HCT116 (cell line): ENCODE data around the gene HOXC12. TPM values are rescaled to one million over a fixed set of nuclear protein-coding genes. Genes with fewer than 3 reads are reported as not detected.

Experiments used
- ATAC-seq: fragments of 200-7000 bp; cut with Tn5 transposase; 2 replicates; pipeline ENCODE4 v1.9.1; 2020; ENCODE audit warnings: mild to moderate bottlenecking, moderate library complexity
- BruUV-seq: library from RNA; stranded (reverse); fragments of 400-500 nt; replicated peaks from 2 replicates; lab custom pipeline; 2021; lab: Mats Ljungman, UMichigan
- CTCF ChIA-PET: fragments of 300-600 bp; sonication (Branson Sonifier 250); formaldehyde crosslinking; loops from one replicate; lab custom pipeline; 2021; ENCODE audit warnings: antibody characterized with exemption; lab: Charles Lee
- POLR2A ChIA-PET: fragments of 300-600, 350-600 bp; sonication (Branson Sonifier 250); formaldehyde crosslinking; loops from one replicate; lab custom pipeline; 2021; ENCODE audit warnings: antibody characterized with exemption; lab: Charles Lee
- RAD21 ChIA-PET, 2 experiments: fragments of 300-600 bp; sonication (Branson Sonifier 250); formaldehyde crosslinking; loops; one replicate each; lab custom pipeline; 2023; ENCODE audit warnings: low total read pairs in 2 of 2; ENCODE audit not compliant: uncharacterized antibody in 2 of 2, unreplicated experiment in 2 of 2, low non-redundant PET in 1 of 2; lab: Charles Lee
- DNase-seq: peaks from one replicate; pipeline ENCODE4 v3.0.0-alpha.2; 2010; ENCODE audit warnings: low read depth, low spot score
- H2AFZ ChIP-seq: fragments of 200-600 bp; shearing (Covaris generic), sonication (generic); 2 replicates; pipeline ENCODE4 v1.6.1; 2017; ENCODE audit warnings: low read depth, mixed run types, mixed read lengths, antibody characterized with exemption, low read length; ENCODE audit not compliant: poor library complexity, severe bottlenecking
- H3K27ac ChIP-seq: 2 replicates; pipeline ENCODE4 v1.5.1; 2012; ENCODE audit warnings: low read depth, low read length
- H3K27me3 ChIP-seq: fragments of 200-600 bp; sonication (generic); 2 replicates; pipeline ENCODE4 v1.6.1; 2016; ENCODE audit warnings: mixed run types, low read length, mixed read lengths; ENCODE audit not compliant: insufficient read depth
- H3K36me3 ChIP-seq, 2 experiments: fragments of 200-500 bp in 1 of 2; fragments of 200-600 bp in 1 of 2; sonication (Bioruptor generic) in 1 of 2; sonication (generic) in 1 of 2; 2 replicates each; pipeline versions ENCODE4 v1.5.1 to v1.6.1; 2014 to 2016; ENCODE audit warnings: low read length in 2 of 2, inconsistent platforms in 1 of 2, mixed read lengths in 1 of 2, mixed run types in 1 of 2; ENCODE audit not compliant: insufficient read depth in 2 of 2, control insufficient read depth in 1 of 2
- H3K4me1 ChIP-seq, 2 experiments: fragments of 200-600 bp in 1 of 2; sonication (generic) in 1 of 2; 2 replicates each; pipeline versions ENCODE4 v1.5.1 to v1.6.1; 2012 to 2017; ENCODE audit warnings: low read length in 2 of 2, inconsistent platforms in 1 of 2, mild to moderate bottlenecking in 1 of 2, mixed read lengths in 1 of 2, mixed run types in 1 of 2, moderate library complexity in 1 of 2; ENCODE audit not compliant: insufficient read depth in 2 of 2, control insufficient read depth in 1 of 2
- H3K4me2 ChIP-seq: fragments of 200-600 bp; sonication (generic); 2 replicates; pipeline ENCODE4 v1.6.1; 2017; ENCODE audit warnings: mixed run types, low read length, mixed read lengths
- H3K4me3 ChIP-seq, 2 experiments: fragments of 200-600 bp in 1 of 2; sonication (generic) in 1 of 2; replicated peaks in 1 of 2; 2 replicates each; pipeline ENCODE4 v1.5.1; 2011 to 2016; ENCODE audit warnings: low read length in 2 of 2, control low read depth in 1 of 2, low read depth in 1 of 2, mild to moderate bottlenecking in 1 of 2, mixed read lengths in 1 of 2, mixed run types in 1 of 2
- H3K79me2 ChIP-seq: fragments of 200-600 bp; sonication (generic); 2 replicates; pipeline ENCODE4 v1.6.1; 2017; ENCODE audit warnings: mild to moderate bottlenecking, mixed run types, low read length, moderate library complexity, mixed read lengths; ENCODE audit not compliant: insufficient read depth
- H3K9ac ChIP-seq: fragments of 200-600 bp; sonication (generic); 2 replicates; pipeline ENCODE4 v1.6.1; 2016; ENCODE audit warnings: low read length, mixed read lengths
- H3K9me2 ChIP-seq: fragments of 200-600 bp; sonication (generic), shearing (Covaris generic); 2 replicates; pipeline ENCODE4 v1.6.1; 2017; ENCODE audit warnings: mixed run types, mild to moderate bottlenecking, moderate library complexity; ENCODE audit not compliant: insufficient read depth
- H3K9me3 ChIP-seq, 2 experiments: fragments of 200-500 bp in 1 of 2; fragments of 200-600 bp in 1 of 2; sonication (Bioruptor generic) in 1 of 2; sonication (generic) in 1 of 2; 2 replicates each; pipeline ENCODE4 v1.6.1; 2014 to 2017; ENCODE audit warnings: low read length in 2 of 2, mixed read lengths in 2 of 2, inconsistent platforms in 1 of 2, low read depth in 1 of 2, mild to moderate bottlenecking in 1 of 2, mixed run types in 1 of 2, moderate library complexity in 1 of 2; ENCODE audit not compliant: control insufficient read depth in 1 of 2, insufficient read depth in 1 of 2
- H4K20me1 ChIP-seq: fragments of 200-600 bp; sonication (generic), shearing (Covaris generic); 2 replicates; pipeline ENCODE4 v1.6.1; 2017; ENCODE audit warnings: mixed run types, mild to moderate bottlenecking, moderate library complexity; ENCODE audit not compliant: insufficient read depth
- EGR1 ChIP-seq: IDR thresholded peaks from 2 replicates; pipeline ENCODE4 v1.6.1; 2012; ENCODE audit warnings: low read depth
- RAD21 ChIP-seq: IDR thresholded peaks from 2 replicates; pipeline ENCODE4 v1.6.1; 2012; ENCODE audit warnings: low read depth, mild to moderate bottlenecking
- TCF7L2 ChIP-seq: IDR thresholded peaks from 2 replicates; pipeline ENCODE4 v1.7.0; 2011; ENCODE audit warnings: borderline replicate concordance, inconsistent platforms; ENCODE audit not compliant: insufficient read depth, insufficient read length; ENCODE audit errors: extremely low read depth
- ZFX ChIP-seq: fragments of 450-650 bp; IDR thresholded peaks from 2 replicates; pipeline ENCODE4 v1.6.1; 2017
- intact Hi-C: fragments of 100-400 bp; cut with micrococcal nuclease; formaldehyde crosslinking; loops from 2 replicates; pipeline ENCODE4 v1.10.0; 2022
- total RNA-seq: library from RNA; stranded (reverse); gene quantifications from one replicate; pipeline ENCODE4 v1.2.1, GENCODE V29; 2021; ENCODE audit not compliant: unreplicated experiment
- TF ChIP-seq, protein P1 (sequence below): IDR thresholded peaks from 2 replicates; pipeline ENCODE4 v1.6.1; 2012
- TF ChIP-seq, protein P2 (sequence below), 3 experiments: fragments of 200-600 bp in 1 of 3; sonication (generic) in 1 of 3; IDR thresholded peaks in 2 of 3; conservative IDR thresholded peaks in 1 of 3; 2 replicates each; pipeline ENCODE4 v1.5.1; 2012 to 2017; ENCODE audit warnings: low read depth in 2 of 3, low read length in 2 of 3, antibody characterized with exemption in 1 of 3, borderline replicate concordance in 1 of 3, control low read depth in 1 of 3, mild to moderate bottlenecking in 1 of 3, mixed read lengths in 1 of 3, mixed run types in 1 of 3, moderate library complexity in 1 of 3; ENCODE audit not compliant: insufficient read depth in 1 of 3

HOXC12 gene
- total RNA-seq, 1 experiment from 2014 or later = not detected

DNA sequence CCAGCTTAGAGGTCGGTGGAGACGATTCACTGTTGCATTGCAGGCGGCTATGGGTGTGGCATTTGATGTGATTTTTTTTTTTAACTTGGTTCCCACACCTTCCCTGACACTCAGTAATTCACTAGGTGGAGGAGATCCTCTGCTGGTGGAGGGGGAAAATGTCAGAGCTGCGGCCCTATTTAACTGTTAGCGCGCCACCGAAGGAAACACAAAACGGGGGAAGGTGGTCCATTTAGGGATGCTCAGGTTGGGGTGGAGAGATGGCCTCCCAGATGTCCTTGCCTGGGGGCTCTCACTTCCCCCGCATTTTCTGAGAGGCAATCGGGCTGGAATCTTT is 4.3 kb upstream of the HOXC12 start:
- no TSS peak for BruUV-seq
- no peak overlapping the region for H3K4me3 ChIP-seq
- no peaks in the 10 kb centered on the region for H3K36me3 ChIP-seq
- no peak overlapping the region for H2AFZ ChIP-seq
- intact Hi-C loops = loop anchor here (1.0 kb wide), 1 partner anchor 157 kb away; no protein-coding TSS in a partner anchor
- ATAC-seq = no peak
- H3K9ac ChIP-seq = no peak overlapping the region
- no peaks in the 10 kb centered on the region for H4K20me1 ChIP-seq
- H3K9me3 ChIP-seq = no peaks in the 10 kb centered on the region
- H3K79me2 ChIP-seq = no peaks in the 10 kb centered on the region
- ChIA-PET POLR2A (no interaction called here), CTCF (interaction anchor here (0.8 kb wide), 1 partner anchor 157 kb away, joined by 3 read pairs; no protein-coding TSS in a partner anchor), RAD21 (no interaction called here)
- no peak for TF ChIP-seq EGR1
- TF ChIP-seq TCF7L2 = no peak
- peak; percentile 34; the same call in 1 of the 2 replicates for TF ChIP-seq RAD21
- TF ChIP-seq ZFX = no peak
- TF ChIP-seq, protein P1, sequence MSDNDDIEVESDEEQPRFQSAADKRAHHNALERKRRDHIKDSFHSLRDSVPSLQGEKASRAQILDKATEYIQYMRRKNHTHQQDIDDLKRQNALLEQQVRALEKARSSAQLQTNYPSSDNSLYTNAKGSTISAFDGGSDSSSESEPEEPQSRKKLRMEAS = no peak
- TF ChIP-seq, protein P2, sequence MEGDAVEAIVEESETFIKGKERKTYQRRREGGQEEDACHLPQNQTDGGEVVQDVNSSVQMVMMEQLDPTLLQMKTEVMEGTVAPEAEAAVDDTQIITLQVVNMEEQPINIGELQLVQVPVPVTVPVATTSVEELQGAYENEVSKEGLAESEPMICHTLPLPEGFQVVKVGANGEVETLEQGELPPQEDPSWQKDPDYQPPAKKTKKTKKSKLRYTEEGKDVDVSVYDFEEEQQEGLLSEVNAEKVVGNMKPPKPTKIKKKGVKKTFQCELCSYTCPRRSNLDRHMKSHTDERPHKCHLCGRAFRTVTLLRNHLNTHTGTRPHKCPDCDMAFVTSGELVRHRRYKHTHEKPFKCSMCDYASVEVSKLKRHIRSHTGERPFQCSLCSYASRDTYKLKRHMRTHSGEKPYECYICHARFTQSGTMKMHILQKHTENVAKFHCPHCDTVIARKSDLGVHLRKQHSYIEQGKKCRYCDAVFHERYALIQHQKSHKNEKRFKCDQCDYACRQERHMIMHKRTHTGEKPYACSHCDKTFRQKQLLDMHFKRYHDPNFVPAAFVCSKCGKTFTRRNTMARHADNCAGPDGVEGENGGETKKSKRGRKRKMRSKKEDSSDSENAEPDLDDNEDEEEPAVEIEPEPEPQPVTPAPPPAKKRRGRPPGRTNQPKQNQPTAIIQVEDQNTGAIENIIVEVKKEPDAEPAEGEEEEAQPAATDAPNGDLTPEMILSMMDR (IDR thresholded peaks at IDR 0.05 in 2 of 3, conservative IDR thresholded peaks at IDR 0.05 in 1 of 3; ENCODE audit: borderline replicate concordance in 1 of 3, insufficient read depth in 1 of 3, low read depth in 2 of 3, low read length in 2 of 3) = peak in 1 of 3 experiments; percentile 22; a peak in 2 of 6 replicates
- no peak for DNase-seq
- no peak overlapping the region for H3K4me2 ChIP-seq
- H3K4me1 ChIP-seq = peaks cover 12 to 15% of the 10 kb centered on the region in 2 experiments
- no peaks in the 10 kb centered on the region for H3K9me2 ChIP-seq
- H3K27me3 ChIP-seq = no peaks in the 10 kb centered on the region
- no peak overlapping the region for H3K27ac ChIP-seq
